ENCODE results near the gene PLEKHG7.

DNA sequence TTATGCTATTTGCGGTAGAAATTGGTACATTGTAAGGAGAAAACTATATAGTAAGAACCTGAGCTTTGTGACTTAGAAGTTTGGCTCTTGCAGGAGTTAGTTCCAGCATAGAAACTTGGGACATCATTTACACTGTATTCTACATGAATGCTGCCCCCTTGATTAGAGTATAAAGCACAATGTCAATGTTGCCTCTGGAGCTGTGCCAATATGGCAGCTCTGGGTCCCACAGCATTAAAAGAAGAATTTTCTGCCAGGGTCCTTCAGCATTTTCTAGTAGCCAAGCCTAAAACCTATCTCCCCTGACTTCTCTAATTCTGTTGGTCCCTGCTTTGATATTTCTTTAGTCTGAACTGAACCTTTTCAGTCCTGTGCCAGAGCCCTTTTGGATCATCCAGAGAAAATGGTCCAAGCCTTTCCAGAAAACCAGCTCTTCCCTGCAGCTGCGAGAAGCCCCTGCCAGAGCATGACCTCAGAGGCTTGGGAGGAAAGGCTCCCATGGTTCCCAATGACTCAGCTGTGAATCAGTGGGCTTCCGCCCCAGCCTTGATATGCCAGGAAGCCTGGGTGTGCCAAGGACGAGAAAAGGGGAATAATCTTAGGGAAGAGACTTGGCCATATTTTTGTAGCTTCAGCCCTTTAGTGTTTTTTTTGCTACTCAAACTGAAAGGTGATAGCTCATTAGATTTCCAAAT is 43.2 kb downstream of the PLEKHG7 start:
- TF ChIP-seq CTCF (IDR thresholded peaks at IDR 0.05), result no peak
- no peak for TF ChIP-seq POLR2A (IDR thresholded peaks at IDR 0.05)
